DMS53 treated with DMSO at 0.1 percent for 48 hours (cell line): Measurements from ENCODE around the gene SPR.
A peak's percentile ranks its signal among the peaks of the same experiment; 100 is the strongest.

Source experiments
- DNase-seq: peaks from one replicate; lab custom pipeline; 2025; ENCODE audit not compliant: unreplicated experiment; lab: John Stamatoyannopoulos, UW

Gene SPR

DNA sequence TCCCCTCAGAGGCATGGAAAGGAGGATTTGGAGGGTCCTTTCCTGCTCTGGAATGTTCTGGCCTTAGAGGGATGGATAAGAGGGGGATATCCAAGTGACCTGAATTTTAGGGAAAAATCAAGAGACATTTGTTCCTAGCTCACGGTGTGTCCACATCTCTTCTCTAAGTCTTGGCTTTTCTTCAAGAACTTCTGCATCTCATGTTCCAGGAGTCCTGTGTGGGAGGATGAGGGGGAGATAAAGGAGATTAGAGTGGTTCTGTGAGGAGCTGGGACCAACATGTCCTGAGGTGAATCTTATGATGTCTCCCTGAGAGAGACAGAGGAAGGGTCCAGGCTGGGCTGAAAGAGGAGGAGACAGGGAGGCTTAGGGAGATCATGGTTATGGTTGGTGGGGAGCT is 41.8 kb downstream of the SPR start:
- DNase-seq, result no peak

DNA sequence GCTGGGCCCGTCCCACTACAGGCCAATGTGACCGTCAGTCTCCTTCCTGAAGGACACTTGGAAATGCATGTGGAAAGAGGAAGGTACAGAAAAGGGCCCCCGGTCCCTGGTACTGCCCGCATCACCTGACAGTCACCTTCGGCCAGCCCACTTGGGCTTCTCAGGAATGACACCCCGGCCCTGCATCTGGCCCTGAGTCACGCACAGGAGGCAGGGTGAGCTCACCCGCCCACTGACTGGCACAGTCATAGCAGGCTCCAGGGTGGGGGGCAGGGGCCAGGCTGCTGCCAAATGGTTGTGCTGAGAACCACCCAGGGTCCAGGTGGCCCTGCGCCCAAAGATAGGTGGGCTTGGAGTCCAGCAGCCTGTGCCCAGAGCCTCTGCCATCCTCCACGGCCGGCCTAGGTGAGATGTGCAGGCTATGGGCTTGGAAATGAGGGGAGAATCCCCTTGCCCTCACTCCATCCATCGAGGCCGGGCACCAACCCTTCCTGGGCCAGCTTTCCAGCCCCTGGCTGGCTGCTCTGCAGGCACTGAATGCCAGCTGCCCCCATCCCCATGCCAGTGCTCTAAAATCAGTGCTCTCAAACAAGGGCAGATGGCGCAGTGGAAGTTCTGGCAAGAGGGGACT is 44.2 kb downstream of the SPR start:
- no peak for DNase-seq

DNA sequence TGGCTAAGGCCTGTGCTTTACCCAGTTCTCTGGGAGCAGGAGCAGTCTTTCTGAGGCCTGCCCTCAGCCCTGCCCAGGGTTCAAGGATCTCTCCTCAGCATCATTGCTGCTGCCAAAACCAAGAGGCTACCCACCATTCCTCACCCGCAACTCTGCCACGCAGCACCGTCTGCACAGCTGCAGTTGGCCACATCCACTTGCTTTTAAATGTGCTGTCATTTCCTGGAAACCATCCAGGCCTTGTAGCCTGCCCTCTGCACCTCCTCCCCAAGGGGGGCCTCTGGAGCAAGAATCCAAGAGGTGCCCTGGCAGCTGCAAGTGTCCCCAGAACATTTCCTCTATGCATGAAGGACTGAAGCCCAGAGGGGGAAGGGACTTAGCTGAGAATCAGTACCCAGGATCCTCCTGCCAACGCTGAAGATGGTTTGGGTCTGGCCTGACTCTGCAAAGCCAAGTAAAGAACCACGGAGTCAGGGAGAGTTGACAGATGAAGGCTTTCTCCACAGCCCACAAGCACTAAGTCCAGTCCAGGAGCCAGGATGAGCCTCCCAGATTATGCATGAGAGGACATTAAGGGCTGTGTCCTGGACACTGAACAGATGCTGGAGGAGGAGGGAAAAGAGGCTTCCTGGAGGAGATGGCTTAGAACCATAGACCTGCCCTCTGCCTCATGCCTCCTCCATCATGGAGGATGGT is 45.0 kb downstream of the SPR start:
- DNase-seq, result no peak

- DNase-seq, result no peak
These were observed 45.6 kb downstream of the SPR start for GRCh38 chr2:72932805-72933204.

DNA sequence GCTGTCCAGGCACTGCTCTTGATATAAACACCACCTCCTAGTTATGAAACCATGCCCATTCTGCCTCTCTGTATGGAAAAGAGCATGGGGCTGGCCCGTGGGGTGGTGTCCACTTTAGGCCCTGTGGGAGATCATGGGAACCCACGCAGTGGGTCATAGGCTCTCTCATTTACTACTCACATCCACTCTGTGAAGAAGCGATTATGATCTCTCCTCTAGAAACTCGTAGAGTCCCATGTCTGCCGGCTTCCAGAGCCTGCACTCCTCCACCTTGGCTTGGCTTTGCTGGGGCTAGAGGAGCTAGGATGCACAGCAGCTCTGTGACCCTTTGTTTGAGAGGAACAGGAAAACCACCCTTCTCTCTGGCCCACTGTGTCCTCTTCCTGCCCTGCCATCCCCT is 46.0 kb downstream of the SPR start:
- no peak for DNase-seq

DNA sequence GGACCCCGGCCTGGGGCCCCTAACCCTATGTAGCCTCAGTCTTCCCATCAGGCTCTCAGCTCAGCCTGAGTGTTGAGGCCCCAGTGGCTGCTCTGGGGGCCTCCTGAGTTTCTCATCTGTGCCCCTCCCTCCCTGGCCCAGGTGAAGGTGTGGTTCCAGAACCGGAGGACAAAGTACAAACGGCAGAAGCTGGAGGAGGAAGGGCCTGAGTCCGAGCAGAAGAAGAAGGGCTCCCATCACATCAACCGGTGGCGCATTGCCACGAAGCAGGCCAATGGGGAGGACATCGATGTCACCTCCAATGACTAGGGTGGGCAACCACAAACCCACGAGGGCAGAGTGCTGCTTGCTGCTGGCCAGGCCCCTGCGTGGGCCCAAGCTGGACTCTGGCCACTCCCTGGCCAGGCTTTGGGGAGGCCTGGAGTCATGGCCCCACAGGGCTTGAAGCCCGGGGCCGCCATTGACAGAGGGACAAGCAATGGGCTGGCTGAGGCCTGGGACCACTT is 46.5 kb downstream of the SPR start:
- DNase-seq, result no peak

DNA sequence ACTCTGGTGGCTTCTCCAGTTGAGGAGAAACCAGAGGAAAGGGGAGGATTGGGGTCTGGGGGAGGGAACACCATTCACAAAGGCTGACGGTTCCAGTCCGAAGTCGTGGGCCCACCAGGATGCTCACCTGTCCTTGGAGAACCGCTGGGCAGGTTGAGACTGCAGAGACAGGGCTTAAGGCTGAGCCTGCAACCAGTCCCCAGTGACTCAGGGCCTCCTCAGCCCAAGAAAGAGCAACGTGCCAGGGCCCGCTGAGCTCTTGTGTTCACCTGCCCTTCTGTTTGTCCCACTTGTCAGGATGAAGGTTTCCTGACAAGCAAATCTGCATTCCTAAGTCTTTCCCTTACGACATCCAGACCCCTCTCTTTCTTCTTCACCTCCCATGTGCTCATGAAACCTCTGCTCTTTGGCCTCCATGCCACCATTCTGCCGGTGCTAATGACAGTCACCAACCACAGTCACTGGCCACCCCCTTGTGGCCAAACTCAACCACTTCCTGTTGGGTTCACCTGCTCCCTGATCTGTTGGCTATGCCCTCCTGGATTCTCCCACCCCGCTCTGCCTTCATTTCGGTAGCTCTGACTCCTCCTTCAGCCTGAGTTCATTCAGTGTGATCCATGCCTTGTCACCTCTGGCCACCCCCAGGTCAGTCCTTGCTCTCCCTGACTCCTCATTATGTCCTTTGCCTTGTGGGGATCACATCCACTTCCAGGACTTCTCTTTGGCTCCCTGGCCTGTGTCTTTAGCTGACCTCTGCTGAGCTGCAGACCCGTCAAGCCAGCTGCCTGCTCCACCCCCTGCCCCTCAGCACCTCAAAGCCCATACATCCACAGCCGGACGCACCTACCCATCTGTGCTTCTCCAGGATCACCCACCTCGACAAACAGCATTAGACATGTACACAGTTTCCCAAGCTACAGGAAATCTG is 47.7 kb downstream of the SPR start:
- DNase-seq, result peak; percentile 27

DNA sequence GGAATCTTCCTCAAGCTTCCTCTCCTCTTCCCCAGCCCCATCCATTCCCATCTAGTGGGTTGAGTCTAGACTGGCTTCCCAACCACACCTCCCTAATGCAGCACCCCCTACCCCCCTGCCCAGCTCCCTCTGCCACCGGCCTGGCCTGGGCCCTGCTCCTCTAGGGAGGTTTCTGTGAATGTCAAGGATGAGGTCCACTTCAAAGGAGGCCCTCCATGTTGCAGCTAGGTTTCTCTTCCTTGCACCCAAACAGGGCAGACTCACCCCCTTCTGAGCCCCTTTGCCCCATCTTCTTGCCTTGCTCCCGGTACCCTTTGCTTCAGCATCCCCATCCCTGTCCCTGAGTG is 48.4 kb downstream of the SPR start:
- no peak for DNase-seq

- no peak for DNase-seq
These were observed 49.6 kb downstream of the SPR start for GRCh38 chr2:72936660-72937355.

- no peak for DNase-seq
These were observed 50.1 kb downstream of the SPR start for GRCh38 chr2:72937356-72937669.

DNA sequence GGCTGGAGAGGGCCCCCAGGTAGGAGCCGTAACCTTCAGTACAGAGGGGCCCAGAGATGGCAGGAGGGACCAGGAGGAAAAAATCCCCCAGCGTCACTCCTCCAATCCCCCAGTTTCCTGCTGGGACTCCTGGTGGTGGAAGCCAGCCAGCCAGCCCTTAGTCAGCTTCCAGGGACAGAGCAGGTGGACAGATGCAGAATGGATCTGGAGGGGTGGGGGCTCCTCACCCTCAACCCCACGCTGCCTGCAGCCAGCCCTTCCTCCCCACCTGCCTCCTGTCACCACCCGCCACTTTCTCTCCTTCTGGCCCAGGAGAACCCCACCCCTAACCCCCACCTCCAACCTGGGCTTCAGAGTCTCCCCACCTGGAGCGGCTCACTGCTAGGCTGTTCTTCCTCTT is 51.2 kb downstream of the SPR start:
- no peak for DNase-seq

GRCh38 chr2:72940361-72940760 is 53.2 kb downstream of the SPR start:
- no peak for DNase-seq

GRCh38 chr2:72940786-72941185 is 53.6 kb downstream of the SPR start:
- DNase-seq, result no peak
